CD4-positive, alpha-beta T cell treated with Interferon gamma for 1 hour (primary cell): ENCODE data around the gene ARHGEF17.
"Not testable (repeated sequence)": the region's sequence is repeated elsewhere in the genome, so short reads cannot be mapped to it uniquely, and the experiment has no call there.

Experiments
- DNase-seq: peaks from one replicate; pipeline ENCODE4 v3.0.0-alpha.2; 2020

Gene ARHGEF17

GRCh38 chr11:73308003-73308960, at the start of gene ARHGEF17:
ARHGEF17 (plus strand) TSS chr11:73308276; CDS start chr11:73308639, 363 bp downstream.
- no peak for DNase-seq

- no peak for DNase-seq
Measured at GRCh38 chr11:73259406-73260126, 48.5 kb upstream of the ARHGEF17 start.

GRCh38 chr11:73260127-73260457, 48.0 kb upstream of the ARHGEF17 start:
- DNase-seq = no peak

- DNase-seq = no peak
Measured at GRCh38 chr11:73262851-73263495, 45.1 kb upstream of the ARHGEF17 start.

GRCh38 chr11:73263640-73264039, 44.4 kb upstream of the ARHGEF17 start:
- no peak for DNase-seq

GRCh38 chr11:73265278-73265810, 42.7 kb upstream of the ARHGEF17 start:
- DNase-seq = no peak

GRCh38 chr11:73265853-73266645, 42.0 kb upstream of the ARHGEF17 start:
- no peak for DNase-seq

GRCh38 chr11:73266646-73267020, 41.4 kb upstream of the ARHGEF17 start:
- DNase-seq = no peak

GRCh38 chr11:73267122-73267846, 40.8 kb upstream of the ARHGEF17 start:
- DNase-seq = no peak

GRCh38 chr11:73267906-73268540, 40.1 kb upstream of the ARHGEF17 start:
- DNase-seq = no peak

- no peak for DNase-seq
Measured at GRCh38 chr11:73268671-73269271, 39.3 kb upstream of the ARHGEF17 start.

GRCh38 chr11:73269459-73270015, 38.5 kb upstream of the ARHGEF17 start:
- DNase-seq = no peak

GRCh38 chr11:73270016-73270854, 37.8 kb upstream of the ARHGEF17 start:
- DNase-seq = no peak

- no peak for DNase-seq
Measured at GRCh38 chr11:73270855-73271477, 37.1 kb upstream of the ARHGEF17 start.

- not testable (repeated sequence) for DNase-seq
Measured at GRCh38 chr11:73271478-73271865, 36.6 kb upstream of the ARHGEF17 start.

GRCh38 chr11:73271936-73272679, 36.0 kb upstream of the ARHGEF17 start, which contains the start of gene P2RY6:
P2RY6 (plus strand) TSS chr11:73272338; CDS start chr11:73296519, 24,181 bp downstream.
- DNase-seq = peak; percentile 55

GRCh38 chr11:73272680-73273038, 35.4 kb upstream of the ARHGEF17 start:
- no peak for DNase-seq

- no peak for DNase-seq
Measured at GRCh38 chr11:73273222-73273895, 34.7 kb upstream of the ARHGEF17 start.
